Panc1 (cell line): ENCODE results near the gene FBLN7. TPM values are rescaled to one million over a fixed set of nuclear protein-coding genes. Genes with fewer than 3 reads are reported as not detected.

Source experiments
- ATAC-seq: fragments of 200-7000 bp; cut with Tn5 transposase; 2 replicates; pipeline ENCODE4 v1.9.1; 2020; ENCODE audit warnings: mild to moderate bottlenecking, moderate library complexity
- BruUV-seq: library from RNA; stranded (reverse); fragments of 400-500 nt; replicated peaks from 2 replicates; lab custom pipeline; 2021; lab: Mats Ljungman, UMichigan
- CTCF ChIA-PET: fragments of 300-600 bp; sonication (Branson Sonifier 250); formaldehyde crosslinking; loops from one replicate; lab custom pipeline; 2022; ENCODE audit warnings: antibody characterized with exemption; lab: Charles Lee
- POLR2A ChIA-PET: fragments of 300-600 bp; sonication (Branson Sonifier 250); formaldehyde crosslinking; loops from one replicate; lab custom pipeline; 2022; ENCODE audit warnings: antibody characterized with exemption; lab: Charles Lee
- DNase-seq: peaks from one replicate; pipeline ENCODE4 v3.0.0-alpha.2; 2010; ENCODE audit warnings: low read depth, low spot score
- H3K27ac ChIP-seq: 2 replicates; pipeline ENCODE4 v1.5.1; 2011; ENCODE audit warnings: mild to moderate bottlenecking, low read length, inconsistent platforms
- H3K27me3 ChIP-seq: fragments of 200-500 bp; sonication (Bioruptor generic); 2 replicates; pipeline ENCODE4 v1.6.0; 2014; ENCODE audit warnings: low read length, inconsistent platforms; ENCODE audit not compliant: control insufficient read depth, insufficient read depth
- H3K36me3 ChIP-seq: fragments of 200-500 bp; sonication (Bioruptor generic); 2 replicates; pipeline ENCODE4 v1.5.1; 2014; ENCODE audit warnings: inconsistent platforms, mild to moderate bottlenecking, low read length, moderate library complexity; ENCODE audit not compliant: control insufficient read depth, insufficient read depth
- H3K4me1 ChIP-seq: 2 replicates; pipeline ENCODE4 v1.5.1; 2011; ENCODE audit warnings: inconsistent platforms, mild to moderate bottlenecking, low read length, moderate library complexity; ENCODE audit not compliant: control insufficient read depth, insufficient read depth
- H3K4me3 ChIP-seq, 2 experiments: 2 replicates each; pipeline ENCODE4 v1.5.1; 2011 to 2012; ENCODE audit warnings: low read depth in 2 of 2, low read length in 2 of 2, mild to moderate bottlenecking in 2 of 2, inconsistent platforms in 1 of 2, moderate library complexity in 1 of 2
- H3K9me3 ChIP-seq: fragments of 200-500 bp; sonication (Bioruptor generic); 2 replicates; pipeline ENCODE4 v1.5.1; 2014; ENCODE audit warnings: low read depth, mild to moderate bottlenecking, inconsistent platforms, low read length, moderate library complexity; ENCODE audit not compliant: control insufficient read depth, insufficient read depth
- POLR2AphosphoS5 ChIP-seq: IDR thresholded peaks from 2 replicates; pipeline ENCODE4 v1.6.1; 2012; ENCODE audit warnings: mild to moderate bottlenecking, low read depth, low read length, moderate library complexity
- REST ChIP-seq, 2 experiments: IDR thresholded peaks; 2 replicates each; pipeline ENCODE4 v1.6.1; 2011 to 2012; ENCODE audit warnings: low read depth in 2 of 2, control low read depth in 1 of 2, low read length in 1 of 2, mild to moderate bottlenecking in 1 of 2, moderate library complexity in 1 of 2; ENCODE audit not compliant: insufficient read depth in 1 of 2
- SIN3A ChIP-seq: IDR thresholded peaks from 2 replicates; pipeline ENCODE4 v1.6.1; 2012; ENCODE audit warnings: low read depth, mild to moderate bottlenecking, low read length, moderate library complexity, borderline replicate concordance; ENCODE audit not compliant: insufficient read depth
- TCF7L2 ChIP-seq: IDR thresholded peaks from 2 replicates; pipeline ENCODE4 v1.6.1; 2011; ENCODE audit warnings: mild to moderate bottlenecking, low read depth, low read length, inconsistent platforms
- in situ Hi-C: cut with HindIII; loops from 2 replicates; pipeline ENCODE4 v1.10.0; 2016; ENCODE audit warnings: low sequenced_read_pairs, low pct_unique_long_range_greater_than_20kb
- intact Hi-C: fragments of 100-400 bp; cut with micrococcal nuclease; formaldehyde crosslinking; loops from one replicate; pipeline ENCODE4 v1.10.0; 2022; ENCODE audit not compliant: unreplicated experiment
- total RNA-seq: library from RNA; stranded (reverse); gene quantifications from one replicate; pipeline ENCODE4 v1.2.1, GENCODE V29; 2021; ENCODE audit not compliant: unreplicated experiment
- TF ChIP-seq, protein P1 (sequence below): fragments of 450-650 bp; IDR thresholded peaks from 2 replicates; pipeline ENCODE4 v1.5.1; 2017; ENCODE audit warnings: mild to moderate bottlenecking

The FBLN7 gene
- total RNA-seq, 1 experiment from 2014 or later = 0.95 TPM

- TF ChIP-seq, protein P1, sequence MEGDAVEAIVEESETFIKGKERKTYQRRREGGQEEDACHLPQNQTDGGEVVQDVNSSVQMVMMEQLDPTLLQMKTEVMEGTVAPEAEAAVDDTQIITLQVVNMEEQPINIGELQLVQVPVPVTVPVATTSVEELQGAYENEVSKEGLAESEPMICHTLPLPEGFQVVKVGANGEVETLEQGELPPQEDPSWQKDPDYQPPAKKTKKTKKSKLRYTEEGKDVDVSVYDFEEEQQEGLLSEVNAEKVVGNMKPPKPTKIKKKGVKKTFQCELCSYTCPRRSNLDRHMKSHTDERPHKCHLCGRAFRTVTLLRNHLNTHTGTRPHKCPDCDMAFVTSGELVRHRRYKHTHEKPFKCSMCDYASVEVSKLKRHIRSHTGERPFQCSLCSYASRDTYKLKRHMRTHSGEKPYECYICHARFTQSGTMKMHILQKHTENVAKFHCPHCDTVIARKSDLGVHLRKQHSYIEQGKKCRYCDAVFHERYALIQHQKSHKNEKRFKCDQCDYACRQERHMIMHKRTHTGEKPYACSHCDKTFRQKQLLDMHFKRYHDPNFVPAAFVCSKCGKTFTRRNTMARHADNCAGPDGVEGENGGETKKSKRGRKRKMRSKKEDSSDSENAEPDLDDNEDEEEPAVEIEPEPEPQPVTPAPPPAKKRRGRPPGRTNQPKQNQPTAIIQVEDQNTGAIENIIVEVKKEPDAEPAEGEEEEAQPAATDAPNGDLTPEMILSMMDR = no peak
- TF ChIP-seq REST (IDR thresholded peaks at IDR 0.05; ENCODE audit: insufficient read depth in 1 of 2, low read depth in 2 of 2, low read length in 1 of 2) (no peak), SIN3A (no peak), TCF7L2 (no peak), POLR2AphosphoS5 (no peak)
- in situ Hi-C loops = no loop called here
Measured at GRCh38 chr2:112199188-112199587, 61.0 kb downstream of the FBLN7 start.

GRCh38 chr2:112201696-112202430 lies 63.7 kb downstream of the FBLN7 start:
- Histone ChIP-seq H3K27me3 (no peaks in the 10 kb centered on the region), H3K9me3 (peaks cover 14% of the 10 kb centered on the region; the same call in 1 of the 2 replicates), H3K36me3 (no peaks in the 10 kb centered on the region), H3K4me3 (no peak overlapping the region), H3K27ac (no peak overlapping the region), H3K4me1 (no peaks in the 10 kb centered on the region)
- ATAC-seq (no peak), DNase-seq (no peak)
- BruUV-seq = no TSS peak
- CTCF ChIA-PET = no interaction called here
- intact Hi-C loops (no loop called here), in situ Hi-C loops (no loop called here)
- POLR2A ChIA-PET = interaction anchor here (0.5 kb wide), 1 partner anchor 392 kb away, joined by 4 read pairs; no protein-coding TSS in a partner anchor
- TF ChIP-seq REST (IDR thresholded peaks at IDR 0.05; ENCODE audit: insufficient read depth in 1 of 2, low read depth in 2 of 2, low read length in 1 of 2) (no peak), POLR2AphosphoS5 (no peak), SIN3A (no peak), TCF7L2 (no peak)
- TF ChIP-seq, protein P1 = no peak

More at GRCh38 chr2:112199188-112199587, 61.0 kb downstream of the FBLN7 start:
- peaks cover 4% of the 10 kb centered on the region; the same call in 1 of the 2 replicates for H3K9me3 ChIP-seq
- H3K27me3 ChIP-seq = no peaks in the 10 kb centered on the region
- POLR2A ChIA-PET = no interaction called here
- no peak overlapping the region for H3K4me3 ChIP-seq
- H3K4me1 ChIP-seq = no peaks in the 10 kb centered on the region
- H3K36me3 ChIP-seq = no peaks in the 10 kb centered on the region
- ATAC-seq (no peak), DNase-seq (no peak)
- intact Hi-C loops = no loop called here
- no peak overlapping the region for H3K27ac ChIP-seq
- BruUV-seq = no TSS peak
- CTCF ChIA-PET = no interaction called here
